GM12892 (cell line): ENCODE data around the gene RFX8.
"Not testable (repeated sequence)": the region's sequence is repeated elsewhere in the genome, so short reads cannot be mapped to it uniquely, and the experiment has no call there.

Experiments used
- POLR2A ChIP-seq: IDR thresholded peaks from 2 replicates; pipeline ENCODE4 v1.6.1; 2011; ENCODE audit warnings: low read depth, low read length, control low read depth
- POLR2AphosphoS5 ChIP-seq: IDR thresholded peaks from 2 replicates; pipeline ENCODE4 v1.6.1; 2011; ENCODE audit warnings: low read depth, low read length, control low read depth
- TAF1 ChIP-seq: IDR thresholded peaks from 2 replicates; pipeline ENCODE4 v1.6.1; 2011; ENCODE audit warnings: low read depth, mild to moderate bottlenecking, control low read depth, low read length, borderline replicate concordance

DNA sequence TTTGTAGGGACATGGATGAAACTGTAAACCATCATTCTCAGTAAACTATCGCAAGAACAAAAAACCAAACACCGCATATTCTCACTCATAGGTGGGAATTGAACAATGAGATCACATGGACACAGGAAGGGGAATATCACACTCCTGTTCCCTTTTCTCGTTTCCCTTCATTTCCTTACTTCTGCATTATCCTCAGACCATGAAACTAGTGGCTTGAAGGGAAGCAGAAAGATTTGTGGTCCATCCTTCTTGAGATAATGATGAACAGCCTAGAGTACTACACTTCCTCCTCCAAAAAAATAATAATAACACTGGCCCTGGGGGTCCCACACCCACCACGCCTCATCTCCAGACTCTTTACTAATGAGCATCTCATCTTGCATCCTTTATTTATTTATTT, 30.4 kb upstream of the RFX8 start:
- TF ChIP-seq POLR2AphosphoS5, POLR2A, TAF1: not testable (repeated sequence)
